HEK293 (cell line): ENCODE results near the gene RASSF3.

Experiments
- KLF17 ChIP-seq: fragments of 450-650 bp; formaldehyde crosslinking; IDR thresholded peaks from 2 replicates; pipeline ENCODE4 v1.5.1; 2016; ENCODE audit warnings: missing biosample characterization, missing genetic modification characterization
- KLF8 ChIP-seq: fragments of 450-650 bp; formaldehyde crosslinking; IDR thresholded peaks from 2 replicates; pipeline ENCODE4 v1.5.1; 2016; ENCODE audit warnings: missing biosample characterization, missing genetic modification characterization
- MYNN ChIP-seq: fragments of 450-650 bp; formaldehyde crosslinking; IDR thresholded peaks from 2 replicates; pipeline ENCODE4 v1.5.1; 2016; ENCODE audit warnings: missing biosample characterization, missing genetic modification characterization, borderline replicate concordance
- PBX3 ChIP-seq: sonication (generic); formaldehyde crosslinking; IDR thresholded peaks from 2 replicates; pipeline ENCODE4 v1.8.1; 2022; ENCODE audit warnings: mild to moderate bottlenecking, moderate library complexity, missing genetic modification reagents
- PRDM1 ChIP-seq: fragments of 450-650 bp; formaldehyde crosslinking; IDR thresholded peaks from 2 replicates; pipeline ENCODE4; 2016; ENCODE audit warnings: missing biosample characterization, missing genetic modification characterization
- ZBTB48 ChIP-seq: fragments of 450-650 bp; formaldehyde crosslinking; IDR thresholded peaks from 2 replicates; pipeline ENCODE4 v1.5.1; 2016; ENCODE audit warnings: missing biosample characterization, missing genetic modification characterization
- ZBTB8A ChIP-seq: fragments of 450-650 bp; formaldehyde crosslinking; IDR thresholded peaks from 2 replicates; pipeline ENCODE4 v1.5.1; 2016; ENCODE audit warnings: missing biosample characterization, missing genetic modification characterization
- ZNF10 ChIP-seq: fragments of 450-650 bp; formaldehyde crosslinking; IDR thresholded peaks from 2 replicates; pipeline ENCODE4 v1.5.1; 2017; ENCODE audit warnings: missing biosample characterization, missing genetic modification characterization
- ZNF112 ChIP-seq: fragments of 450-650 bp; formaldehyde crosslinking; IDR thresholded peaks from 2 replicates; pipeline ENCODE4 v1.5.0; 2017; ENCODE audit warnings: missing biosample characterization, missing genetic modification characterization
- ZNF133 ChIP-seq: fragments of 450-650 bp; formaldehyde crosslinking; IDR thresholded peaks from 2 replicates; pipeline ENCODE4 v1.5.1; 2016; ENCODE audit warnings: missing biosample characterization, missing genetic modification characterization
- ZNF26 ChIP-seq: fragments of 450-650 bp; formaldehyde crosslinking; IDR thresholded peaks from 2 replicates; pipeline ENCODE4 v1.5.1; 2016; ENCODE audit warnings: missing biosample characterization, missing genetic modification characterization
- ZNF266 ChIP-seq: fragments of 450-650 bp; formaldehyde crosslinking; IDR thresholded peaks from 2 replicates; pipeline ENCODE4 v1.5.1; 2016; ENCODE audit warnings: missing biosample characterization, missing genetic modification characterization, low read depth
- ZNF280C ChIP-seq: fragments of 450-650 bp; formaldehyde crosslinking; IDR thresholded peaks from 2 replicates; pipeline ENCODE4 v1.5.1; 2016; ENCODE audit warnings: missing biosample characterization, missing genetic modification characterization
- ZNF341 ChIP-seq: fragments of 450-650 bp; formaldehyde crosslinking; IDR thresholded peaks from 2 replicates; pipeline ENCODE4; 2016; ENCODE audit warnings: low read depth, missing biosample characterization, missing genetic modification characterization
- ZNF362 ChIP-seq: fragments of 450-650 bp; formaldehyde crosslinking; IDR thresholded peaks from 2 replicates; pipeline ENCODE4 v1.5.1; 2016; ENCODE audit warnings: missing biosample characterization, missing genetic modification characterization
- ZNF514 ChIP-seq: fragments of 450-650 bp; formaldehyde crosslinking; IDR thresholded peaks from 2 replicates; pipeline ENCODE4 v1.5.1; 2016; ENCODE audit warnings: missing biosample characterization, missing genetic modification characterization
- ZNF518A ChIP-seq: fragments of 450-650 bp; formaldehyde crosslinking; conservative IDR thresholded peaks from 2 replicates; pipeline ENCODE4 v1.5.1; 2016; ENCODE audit warnings: low read depth, missing biosample characterization, missing genetic modification characterization
- ZNF561 ChIP-seq: fragments of 450-650 bp; IDR thresholded peaks from 2 replicates; pipeline ENCODE4 v1.5.1; 2018; ENCODE audit warnings: missing biosample characterization, missing genetic modification characterization, borderline replicate concordance
- ZNF585B ChIP-seq: fragments of 450-650 bp; formaldehyde crosslinking; IDR thresholded peaks from 2 replicates; pipeline ENCODE4 v1.5.1; 2016; ENCODE audit warnings: missing biosample characterization, missing genetic modification characterization
- ZNF596 ChIP-seq: fragments of 450-650 bp; IDR thresholded peaks from 2 replicates; pipeline ENCODE4 v1.5.0; 2018; ENCODE audit warnings: missing biosample characterization, mild to moderate bottlenecking, missing genetic modification characterization, moderate library complexity
- ZNF626 ChIP-seq: fragments of 450-650 bp; sonication (Bioruptor Pico); formaldehyde crosslinking; IDR thresholded peaks from 2 replicates; pipeline ENCODE4 v1.5.1; 2018; ENCODE audit warnings: missing biosample characterization, missing genetic modification characterization, inconsistent platforms
- ZNF654 ChIP-seq: fragments of 450-650 bp; formaldehyde crosslinking; IDR thresholded peaks from 2 replicates; pipeline ENCODE4 v1.5.1; 2016; ENCODE audit warnings: low read depth, missing biosample characterization, missing genetic modification characterization
- ZNF660 ChIP-seq: fragments of 450-650 bp; IDR thresholded peaks from 2 replicates; pipeline ENCODE4 v1.5.1; 2018; ENCODE audit warnings: missing biosample characterization, mild to moderate bottlenecking, missing genetic modification characterization
- ZNF692 ChIP-seq: fragments of 450-650 bp; formaldehyde crosslinking; IDR thresholded peaks from 2 replicates; pipeline ENCODE4 v1.5.1; 2016; ENCODE audit warnings: missing biosample characterization, missing genetic modification characterization
- ZNF830 ChIP-seq: fragments of 450-650 bp; IDR thresholded peaks from 2 replicates; pipeline ENCODE4 v1.5.0; 2018; ENCODE audit warnings: missing biosample characterization, missing genetic modification characterization, low read depth, mild to moderate bottlenecking, moderate library complexity
- ZSCAN30 ChIP-seq: fragments of 450-650 bp; IDR thresholded peaks from 2 replicates; pipeline ENCODE4 v1.5.1; 2018; ENCODE audit warnings: missing biosample characterization, mild to moderate bottlenecking, missing genetic modification characterization, moderate library complexity

Gene RASSF3

GRCh38 chr12:64561302-64562136, 48.8 kb upstream of the RASSF3 start (continued):
- no peak for TF ChIP-seq ZNF514
- peak; percentile 33 for TF ChIP-seq ZNF654 (tag by site-specific recombination)
- no peak for TF ChIP-seq ZNF596 (tag by site-specific recombination)
- no peak for TF ChIP-seq PRDM1 (tag by site-specific recombination)
- TF ChIP-seq ZNF660 (tag by site-specific recombination), result no peak
- no peak for TF ChIP-seq ZNF112 (tag by site-specific recombination)
- TF ChIP-seq ZNF341 (tag by site-specific recombination), result no peak
- no peak for TF ChIP-seq ZBTB48 (tag by site-specific recombination)
- TF ChIP-seq ZNF133 (tag by site-specific recombination), result no peak
- 0 out of 2 replicates have a peak, but pooled peaks have one; percentile 49 for TF ChIP-seq ZNF362 (tag by site-specific recombination)
- no peak for TF ChIP-seq ZNF10 (tag by site-specific recombination)
- no peak for TF ChIP-seq ZNF280C (tag by site-specific recombination)
- no peak for TF ChIP-seq KLF17
- TF ChIP-seq MYNN (tag by site-specific recombination), result no peak
- TF ChIP-seq ZNF26 (tag by site-specific recombination), result no peak
- TF ChIP-seq ZSCAN30, result no peak
- TF ChIP-seq ZNF626 (tag by site-specific recombination), result no peak
- peak; percentile 37; the same call in 1 of the 2 replicates for TF ChIP-seq ZNF266 (tag by site-specific recombination)
- no peak for TF ChIP-seq PBX3 (CRISPR knock-in tag)
- no peak for TF ChIP-seq ZNF830 (tag by site-specific recombination)
- peak; percentile 85 for TF ChIP-seq ZNF518A (tag by site-specific recombination)
- peak; percentile 52 for TF ChIP-seq ZBTB8A (tag by site-specific recombination)
- no peak for TF ChIP-seq ZNF692 (tag by site-specific recombination)
- no peak for TF ChIP-seq KLF8
- TF ChIP-seq ZNF561, result no peak
- no peak for TF ChIP-seq ZNF585B (tag by site-specific recombination)
